CD14-positive monocyte (primary cell): ENCODE results near the gene RSPH4A. TPM values are rescaled to one million over a fixed set of nuclear protein-coding genes. Genes with fewer than 3 reads are reported as not detected.
A peak's percentile ranks its signal among the peaks of the same experiment; 100 is the strongest.

Source experiments
- DNase-seq, 3 donors: peaks; one replicate each; pipeline ENCODE4 v3.0.0-alpha.2; 2011 to 2022
- H2AFZ ChIP-seq: 2 replicates; pipeline ENCODE4 v1.6.0; 2012; ENCODE audit warnings: mild to moderate bottlenecking, low read depth, low read length, inconsistent platforms; ENCODE audit not compliant: insufficient read depth, poor library complexity, severe bottlenecking
- H3K27ac ChIP-seq, 2 donors: 1 replicate in 1 of 2; 2 replicates in 1 of 2; pipeline ENCODE4 v1.5.1; 2012 to 2013; ENCODE audit warnings: low read length in 2 of 2, control low read depth in 1 of 2, inconsistent platforms in 1 of 2, low read depth in 1 of 2, mild to moderate bottlenecking in 1 of 2
- H3K27me3 ChIP-seq, 2 donors: one replicate each; pipeline versions ENCODE4 v1.6.0 to v1.6.1; 2011 to 2013; ENCODE audit warnings: low read length in 2 of 2; ENCODE audit not compliant: control insufficient read depth in 2 of 2, insufficient read depth in 2 of 2
- H3K36me3 ChIP-seq, 2 donors: replicated peaks in 1 of 2; 1 replicate in 1 of 2; 2 replicates in 1 of 2; pipeline versions ENCODE4 v1.5.1 to v1.6.1; 2012 to 2013; ENCODE audit warnings: low read length in 2 of 2, control low read depth in 1 of 2, inconsistent platforms in 1 of 2, mild to moderate bottlenecking in 1 of 2; ENCODE audit not compliant: insufficient read depth in 2 of 2, control insufficient read depth in 1 of 2
- H3K4me1 ChIP-seq, 2 donors: 1 replicate in 1 of 2; 2 replicates in 1 of 2; pipeline versions ENCODE4 v1.5.1 to v1.6.1; 2012 to 2013; ENCODE audit warnings: low read length in 2 of 2, control low read depth in 1 of 2, inconsistent platforms in 1 of 2, mild to moderate bottlenecking in 1 of 2, moderate library complexity in 1 of 2; ENCODE audit not compliant: insufficient read depth in 2 of 2, control insufficient read depth in 1 of 2
- H3K4me2 ChIP-seq: replicated peaks from 2 replicates; pipeline ENCODE3; 2012; ENCODE audit warnings: low read length, moderate library complexity, mild to moderate bottlenecking; ENCODE audit not compliant: poor library complexity, severe bottlenecking; ENCODE audit errors: extremely low read depth
- H3K4me3 ChIP-seq, 3 experiments: fragments of 200-600 bp in 1 of 3; sonication (generic) in 1 of 3; replicated peaks in 1 of 3; 1 replicate in 2 of 3; 2 replicates in 1 of 3; pipeline ENCODE4 v1.5.1; 2011 to 2013; ENCODE audit warnings: low read length in 3 of 3, mild to moderate bottlenecking in 3 of 3, control low read depth in 2 of 3, low read depth in 2 of 3, inconsistent platforms in 1 of 3, moderate library complexity in 1 of 3
- H3K79me2 ChIP-seq: 2 replicates; pipeline ENCODE4 v1.6.0; 2012; ENCODE audit warnings: mild to moderate bottlenecking, control low read depth, inconsistent platforms, low read length, moderate library complexity; ENCODE audit not compliant: insufficient read depth
- H3K9ac ChIP-seq: 2 replicates; pipeline ENCODE4 v1.6.0; 2017; ENCODE audit warnings: low read length, mild to moderate bottlenecking; ENCODE audit not compliant: insufficient read depth, poor library complexity, severe bottlenecking
- H3K9me3 ChIP-seq, 2 donors: replicated peaks in 1 of 2; 1 replicate in 1 of 2; 2 replicates in 1 of 2; pipeline versions ENCODE4 v1.5.1 to v1.6.1; 2012 to 2013; ENCODE audit warnings: low read length in 2 of 2, control low read depth in 1 of 2; ENCODE audit not compliant: control insufficient read depth in 1 of 2, insufficient read depth in 1 of 2
- H4K20me1 ChIP-seq: 2 replicates; pipeline ENCODE4 v1.6.0; 2012; ENCODE audit warnings: mild to moderate bottlenecking, low read length, control low read depth, moderate library complexity; ENCODE audit not compliant: insufficient read depth
- H3K27ac Mint-ChIP-seq, 7 donors: one replicate each; pipeline ENCODE4 v1.8.0; 2020; ENCODE audit warnings: mild to moderate bottlenecking in 7 of 7, mixed read lengths in 7 of 7, moderate library complexity in 6 of 7, inconsistent platforms in 2 of 7
- H3K27me3 Mint-ChIP-seq, 3 donors: one replicate each; pipeline ENCODE4 v1.8.0; 2021 to 2022; ENCODE audit warnings: low read depth in 3 of 3, mild to moderate bottlenecking in 3 of 3, mixed read lengths in 3 of 3, moderate library complexity in 3 of 3, inconsistent platforms in 1 of 3
- H3K36me3 Mint-ChIP-seq, 2 donors: one replicate each; pipeline ENCODE4 v1.8.0; 2020; ENCODE audit warnings: mixed read lengths in 2 of 2, inconsistent platforms in 1 of 2, mild to moderate bottlenecking in 1 of 2
- H3K4me1 Mint-ChIP-seq: one replicate; pipeline ENCODE4 v1.8.0; 2020; ENCODE audit warnings: mild to moderate bottlenecking, mixed read lengths
- H3K4me3 Mint-ChIP-seq, 2 donors: one replicate each; pipeline ENCODE4 v1.8.0; 2020; ENCODE audit warnings: mild to moderate bottlenecking in 2 of 2, mixed read lengths in 2 of 2, moderate library complexity in 1 of 2
- H3K9me3 Mint-ChIP-seq, 7 donors: one replicate each; pipeline ENCODE4 v1.8.0; 2020 to 2022; ENCODE audit warnings: mixed read lengths in 7 of 7, mild to moderate bottlenecking in 6 of 7, moderate library complexity in 6 of 7, inconsistent platforms in 2 of 7
- WGBS: methylation state at CpG from one replicate; pipeline ENCODE4 v1.1.5; 2013; ENCODE audit warnings: missing lambda C conversion rate; ENCODE audit not compliant: insufficient coverage; 5-methylcytosine and 5-hydroxymethylcytosine counted together
- intact Hi-C, 2 donors: fragments of 100-400 bp; cut with micrococcal nuclease; formaldehyde crosslinking; loops; one replicate each; pipeline versions ENCODE4 v1.15.0 to v1.15.1; 2023
- polyA plus RNA-seq, 3 donors: library from polyadenylated mRNA; depleted of rRNA in 1 of 3; unstranded in 2 of 3; stranded (reverse) in 1 of 3; fragments of 300-500 nt in 2 of 3; fragments of >200 nt in 1 of 3; fragmentation: Illumina TruSeq in 2 of 3; gene quantifications; 1 replicate in 2 of 3; 2 replicates in 1 of 3; pipeline ENCODE4 v1.2.3, GENCODE V29; 2012 to 2021
- TF ChIP-seq, protein P1 (sequence below): fragments of 200-600 bp; IDR thresholded peaks from one replicate; pipeline ENCODE4 v1.8.0; 2022; ENCODE audit warnings: antibody characterized with exemption, mild to moderate bottlenecking

RSPH4A gene
- polyA plus RNA-seq, 3 donors = 0.15 TPM; not detected in 2

DNA sequence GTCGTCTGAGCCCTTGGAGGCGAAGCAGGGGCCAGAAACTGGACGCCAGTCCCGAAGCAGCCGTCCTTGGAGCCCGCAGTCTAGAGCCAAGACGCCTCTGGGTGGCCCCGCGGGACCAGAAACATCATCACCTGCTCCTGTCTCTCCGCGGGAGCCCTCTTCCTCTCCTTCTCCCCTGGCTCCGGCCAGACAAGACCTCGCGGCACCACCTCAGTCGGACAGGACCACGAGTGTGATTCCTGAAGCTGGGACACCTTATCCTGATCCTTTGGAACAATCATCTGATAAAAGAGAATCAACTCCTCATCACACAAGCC is 416 bp downstream of the RSPH4A start:
- Histone ChIP-seq H3K4me3 (peak overlapping the region; percentile 31 to 71 (median 33)), H3K36me3 (no peaks in the 10 kb centered on the region), H3K27ac (no peak overlapping the region), H3K9me3 (no peaks in the 10 kb centered on the region), H3K9ac (peak overlapping the region; percentile 49), H3K4me1 (peaks cover 15% of the 10 kb centered on the region in 2 donors), H3K79me2 (no peaks in the 10 kb centered on the region), H4K20me1 (no peaks in the 10 kb centered on the region), H2AFZ (peak overlapping the region; percentile 42), H3K4me2 (peak overlapping the region; percentile 75), H3K27me3 (peaks cover 13 to 17% of the 10 kb centered on the region in 2 donors)
- Mint-ChIP-seq H3K9me3 (peaks cover 0 to 5% (median 0%) of the 10 kb centered on the region in 7 donors), H3K27ac (no peak overlapping the region), H3K36me3 (no peaks in the 10 kb centered on the region), H3K27me3 (peaks cover 30 to 33% (median 31%) of the 10 kb centered on the region in 3 donors), H3K4me1 (peaks cover 15% of the 10 kb centered on the region), H3K4me3 (peak overlapping the region; percentile 71 to 95)
- TF ChIP-seq, protein P1, sequence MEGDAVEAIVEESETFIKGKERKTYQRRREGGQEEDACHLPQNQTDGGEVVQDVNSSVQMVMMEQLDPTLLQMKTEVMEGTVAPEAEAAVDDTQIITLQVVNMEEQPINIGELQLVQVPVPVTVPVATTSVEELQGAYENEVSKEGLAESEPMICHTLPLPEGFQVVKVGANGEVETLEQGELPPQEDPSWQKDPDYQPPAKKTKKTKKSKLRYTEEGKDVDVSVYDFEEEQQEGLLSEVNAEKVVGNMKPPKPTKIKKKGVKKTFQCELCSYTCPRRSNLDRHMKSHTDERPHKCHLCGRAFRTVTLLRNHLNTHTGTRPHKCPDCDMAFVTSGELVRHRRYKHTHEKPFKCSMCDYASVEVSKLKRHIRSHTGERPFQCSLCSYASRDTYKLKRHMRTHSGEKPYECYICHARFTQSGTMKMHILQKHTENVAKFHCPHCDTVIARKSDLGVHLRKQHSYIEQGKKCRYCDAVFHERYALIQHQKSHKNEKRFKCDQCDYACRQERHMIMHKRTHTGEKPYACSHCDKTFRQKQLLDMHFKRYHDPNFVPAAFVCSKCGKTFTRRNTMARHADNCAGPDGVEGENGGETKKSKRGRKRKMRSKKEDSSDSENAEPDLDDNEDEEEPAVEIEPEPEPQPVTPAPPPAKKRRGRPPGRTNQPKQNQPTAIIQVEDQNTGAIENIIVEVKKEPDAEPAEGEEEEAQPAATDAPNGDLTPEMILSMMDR = no peak
- intact Hi-C loops = no loop called here
- peak in 1 of 3 donors; percentile 7 for DNase-seq
- under 1% methylated on average over 16 of the region's 16 CpGs for WGBS

DNA sequence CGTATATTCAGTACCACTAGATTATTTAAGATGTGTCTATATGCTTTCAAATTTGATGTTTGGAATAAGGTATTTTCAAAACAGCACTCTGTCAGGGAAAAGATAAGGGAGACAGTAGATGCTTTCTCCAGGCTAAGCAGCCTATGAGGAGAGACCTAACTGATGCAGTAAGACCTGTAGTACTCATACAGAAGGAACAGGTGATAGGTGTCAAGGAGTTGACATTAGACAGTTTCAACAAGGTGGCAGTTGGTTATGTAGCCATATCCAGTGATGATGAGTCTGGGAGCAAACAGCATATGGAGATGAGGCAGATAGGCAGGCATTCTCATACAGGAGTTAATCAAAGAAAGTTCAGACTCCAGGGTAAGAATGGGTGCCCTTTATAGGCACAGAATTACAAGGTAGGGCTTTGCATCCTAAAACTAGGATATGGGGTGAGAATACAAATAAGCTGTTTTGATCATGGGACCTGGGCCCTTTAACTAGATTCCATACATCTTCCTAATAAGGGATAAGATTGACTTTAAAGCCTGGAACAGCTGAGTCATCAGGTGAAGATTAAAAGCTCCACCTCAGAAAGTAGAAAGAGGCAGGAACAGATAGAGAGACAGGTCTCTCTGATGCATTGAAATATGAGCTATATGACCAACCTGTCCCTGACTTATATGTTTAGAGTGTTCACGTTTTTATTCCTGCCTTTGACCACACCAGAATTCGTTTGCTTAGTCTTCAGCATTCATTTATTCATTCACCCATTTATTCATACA is 7.9 kb downstream of the RSPH4A start:
- intact Hi-C loops = no loop called here
- Mint-ChIP-seq H3K9me3 (peaks cover 0 to 4% (median 2%) of the 10 kb centered on the region in 7 donors), H3K36me3 (no peaks in the 10 kb centered on the region), H3K27ac (no peak overlapping the region), H3K4me3 (no peak overlapping the region), H3K27me3 (peaks cover 2 to 6% (median 4%) of the 10 kb centered on the region in 3 donors), H3K4me1 (peaks cover 7% of the 10 kb centered on the region)
- Histone ChIP-seq H3K4me2 (no peak overlapping the region), H3K4me1 (peaks cover 2 to 10% of the 10 kb centered on the region in 2 donors), H3K9ac (no peak overlapping the region), H4K20me1 (no peaks in the 10 kb centered on the region), H2AFZ (no peak overlapping the region), H3K36me3 (no peaks in the 10 kb centered on the region), H3K4me3 (no peak overlapping the region), H3K27ac (no peak overlapping the region), H3K27me3 (no peaks in the 10 kb centered on the region), H3K9me3 (peaks cover 0 to 5% of the 10 kb centered on the region in 2 donors), H3K79me2 (no peaks in the 10 kb centered on the region)
- TF ChIP-seq, protein P1 = no peak
- DNase-seq = no peak
- no CpG with 5 or more reads among the region's 3 CpGs for WGBS
